DMS 273 (cell line): ENCODE data around the gene CBR3.

Source experiments
- DNase-seq: peaks from one replicate; lab custom pipeline; 2025; ENCODE audit not compliant: unreplicated experiment; lab: John Stamatoyannopoulos, UW

CBR3 gene

DNA sequence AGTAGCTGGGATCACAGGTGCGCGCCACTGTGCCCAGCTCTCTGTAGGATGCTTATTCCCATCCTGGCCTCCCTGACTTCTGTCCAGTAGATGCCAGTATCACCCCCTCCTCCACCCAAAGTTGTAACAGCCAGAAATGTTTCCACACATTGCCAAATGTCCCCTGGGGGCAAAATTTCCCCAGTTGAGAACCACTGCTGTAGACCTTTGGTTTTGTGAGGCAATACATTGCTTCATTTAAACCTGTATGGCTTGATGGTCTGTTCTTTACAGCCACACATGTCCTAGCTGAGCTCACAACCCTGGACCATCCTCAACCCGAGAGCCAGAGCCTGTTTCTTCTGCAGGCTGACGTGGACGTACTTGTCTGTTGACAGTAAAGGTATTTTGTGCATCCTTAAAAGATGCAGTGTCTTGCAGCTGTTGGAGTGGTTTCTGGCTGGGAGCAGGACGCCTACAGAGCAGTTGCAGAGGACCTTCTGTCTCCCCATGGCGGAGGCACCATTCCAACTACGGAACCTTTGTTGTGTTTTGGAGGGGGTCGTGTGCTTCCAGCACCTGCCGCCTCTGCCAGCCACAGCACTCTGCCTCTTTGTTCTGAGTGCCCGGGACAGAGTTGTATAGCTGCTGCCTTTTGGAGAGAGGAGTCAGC is 48.4 kb downstream of the CBR3 start:
- DNase-seq = no peak

DNA sequence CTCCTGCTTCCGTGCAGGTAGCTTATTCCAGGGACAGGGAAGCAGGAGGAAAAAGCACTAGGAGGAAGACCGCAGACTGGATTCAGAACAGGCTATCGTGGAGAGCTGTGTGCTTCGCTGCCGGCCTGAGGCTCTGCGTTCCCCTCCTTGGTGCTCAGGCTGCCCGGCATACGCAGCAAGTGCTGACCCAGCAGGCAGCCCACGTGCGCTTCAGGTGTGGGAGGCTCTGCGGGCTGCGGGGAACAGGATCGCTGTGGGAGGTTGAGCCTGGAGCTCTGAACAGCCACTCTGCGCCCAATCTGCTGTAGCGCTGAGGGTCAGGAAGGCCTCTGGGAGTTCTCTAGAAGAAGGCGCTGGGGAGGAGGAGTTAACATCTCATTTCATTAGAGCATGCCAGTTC is 49.7 kb downstream of the CBR3 start:
- no peak for DNase-seq

DNA sequence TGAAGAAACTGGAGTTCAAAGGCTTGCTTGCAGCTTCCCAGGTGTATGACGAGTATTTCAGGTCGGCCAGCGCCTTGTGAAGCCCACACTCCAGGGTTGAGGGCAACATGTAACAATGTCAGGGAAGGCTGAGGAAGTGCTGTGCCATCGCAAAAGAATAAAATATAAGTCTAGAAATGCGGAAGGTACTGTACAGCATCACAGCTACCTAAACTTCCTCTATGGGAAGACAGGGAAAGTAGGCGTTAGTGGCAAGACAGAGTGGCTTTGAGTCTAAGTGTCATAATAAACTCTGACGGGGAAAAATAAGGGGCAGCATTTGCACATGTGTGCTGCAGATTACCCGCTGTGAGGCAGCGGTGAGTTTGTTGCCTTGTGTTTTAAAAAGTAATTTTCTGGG is 50.6 kb downstream of the CBR3 start:
- DNase-seq = no peak

DNA sequence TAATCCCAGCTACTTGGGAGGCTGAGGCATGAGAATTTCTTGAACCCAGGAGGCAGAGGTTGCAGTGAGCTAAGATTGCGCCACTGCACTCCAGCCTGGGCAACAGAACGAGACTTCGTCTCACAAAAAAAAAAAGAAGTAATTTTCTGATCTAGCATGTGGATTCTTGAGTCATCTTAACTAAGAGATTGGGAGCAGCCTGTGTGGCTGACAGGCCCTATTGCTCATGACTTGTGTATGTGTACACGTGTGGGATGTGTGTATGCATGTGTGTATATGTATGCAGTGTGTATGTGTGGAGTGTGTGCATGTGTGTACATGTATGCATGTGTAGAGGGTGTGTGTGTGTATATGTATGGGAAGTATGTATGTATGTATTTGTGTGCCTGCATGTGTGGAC is 51.2 kb downstream of the CBR3 start:
- no peak for DNase-seq

DNA sequence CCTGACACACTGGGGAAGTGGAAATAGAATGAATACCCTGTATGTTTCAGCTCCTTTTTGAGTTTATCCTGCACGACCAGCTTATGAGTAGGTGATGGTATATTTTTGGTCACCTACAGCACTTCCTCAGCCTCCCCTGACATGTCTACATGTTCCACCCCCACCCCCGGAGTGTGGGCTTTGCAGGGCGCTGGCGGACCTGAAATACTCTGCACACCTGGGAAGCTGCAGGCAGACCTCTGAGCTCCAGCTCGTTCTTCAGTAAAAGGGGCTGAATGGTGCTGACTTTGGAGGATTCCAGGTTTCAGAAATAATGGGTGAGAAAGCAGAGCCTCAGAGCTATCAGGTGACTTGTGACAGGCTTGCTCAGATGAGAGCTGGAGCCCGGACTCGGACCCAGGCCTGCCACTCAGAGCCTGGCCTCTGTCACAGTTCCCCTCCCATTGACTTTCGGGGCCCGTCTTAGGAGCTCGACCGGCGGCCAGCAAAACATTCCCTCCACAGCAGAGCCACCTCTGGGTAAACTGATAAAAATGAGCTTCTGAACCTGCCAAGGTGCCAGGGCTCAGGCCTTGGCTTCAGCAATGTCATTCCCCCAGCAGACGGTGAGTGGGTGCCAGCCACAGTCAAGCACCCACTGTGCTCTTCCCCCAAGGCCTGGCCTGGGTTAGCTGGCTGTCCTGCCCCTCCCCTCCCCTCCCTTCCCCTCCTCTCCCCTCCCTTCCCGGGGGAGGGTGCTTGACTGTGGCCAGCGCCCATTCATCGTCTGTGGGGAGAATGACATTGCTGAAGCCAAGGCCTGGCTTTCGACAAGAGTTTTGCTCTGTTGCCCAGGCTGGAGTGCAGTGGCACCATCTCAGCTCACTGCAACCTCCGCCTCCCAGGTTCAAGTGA is 51.9 kb downstream of the CBR3 start:
- no peak for DNase-seq

DNA sequence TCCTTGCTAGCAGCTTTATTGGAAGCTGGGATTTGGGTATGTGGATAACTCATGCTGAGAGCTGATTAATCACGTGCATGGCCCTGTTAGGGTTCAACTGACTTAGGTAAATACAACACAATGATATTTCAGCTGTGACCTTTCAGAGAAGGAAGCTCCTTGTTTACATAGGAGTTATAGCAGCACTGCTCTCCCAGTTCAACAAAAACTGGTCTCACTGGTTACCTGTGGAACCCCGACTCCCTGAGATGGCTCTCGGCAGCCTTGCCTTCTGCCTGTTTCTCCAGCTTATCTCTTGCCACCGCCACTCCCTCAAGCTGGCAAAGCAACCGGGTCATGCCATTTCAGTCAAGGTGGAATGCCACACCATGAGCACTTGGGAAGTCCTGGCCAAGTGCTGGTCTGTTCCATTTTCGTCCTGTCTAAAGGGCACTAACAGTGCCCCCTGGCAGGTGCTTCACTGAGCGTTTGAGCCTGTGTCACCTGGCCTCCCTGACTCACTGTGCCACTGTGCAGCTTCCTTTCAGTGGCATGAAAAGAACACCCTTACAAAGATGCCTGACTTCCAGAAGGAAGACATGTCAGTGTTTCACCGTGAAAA is 53.3 kb downstream of the CBR3 start:
- DNase-seq = no peak

DNA sequence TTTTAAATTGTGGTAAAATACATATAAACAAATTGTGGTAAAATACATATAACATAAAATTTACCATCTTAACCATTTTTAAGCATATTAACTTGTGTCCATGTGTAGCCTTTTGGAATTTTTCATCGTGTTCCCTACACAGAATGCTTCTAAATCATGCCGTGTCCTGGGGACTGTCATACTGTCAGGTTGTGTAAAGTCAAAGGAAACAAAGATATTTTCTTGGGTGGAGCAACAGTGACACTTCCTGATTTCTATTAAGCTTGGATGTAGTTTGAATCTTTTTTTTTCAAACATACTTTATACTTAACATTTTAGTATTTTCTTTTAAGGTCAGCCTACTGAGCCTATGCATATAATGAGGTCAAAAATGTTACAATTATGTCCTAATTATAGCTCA is 54.1 kb downstream of the CBR3 start:
- no peak for DNase-seq

DNA sequence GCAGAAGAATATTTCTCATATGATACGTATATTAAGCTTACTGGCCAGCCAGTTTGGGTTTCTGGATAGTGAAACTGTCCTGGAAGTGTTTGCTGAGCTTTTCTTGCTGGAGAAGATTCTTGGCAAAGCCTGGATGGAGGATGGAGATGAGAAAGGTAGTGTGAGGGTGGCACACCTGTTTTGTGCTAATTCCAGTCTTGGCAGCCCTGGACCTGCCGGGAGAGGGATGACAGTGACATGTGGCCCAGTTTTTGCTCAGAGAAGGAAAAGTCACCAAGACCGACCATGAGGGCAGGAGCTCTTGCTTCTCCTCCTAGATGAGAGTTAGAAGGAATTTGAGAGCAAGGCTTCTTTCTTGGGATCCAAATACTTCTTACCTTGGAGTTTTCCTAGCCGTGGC is 55.9 kb downstream of the CBR3 start:
- DNase-seq = no peak

DNA sequence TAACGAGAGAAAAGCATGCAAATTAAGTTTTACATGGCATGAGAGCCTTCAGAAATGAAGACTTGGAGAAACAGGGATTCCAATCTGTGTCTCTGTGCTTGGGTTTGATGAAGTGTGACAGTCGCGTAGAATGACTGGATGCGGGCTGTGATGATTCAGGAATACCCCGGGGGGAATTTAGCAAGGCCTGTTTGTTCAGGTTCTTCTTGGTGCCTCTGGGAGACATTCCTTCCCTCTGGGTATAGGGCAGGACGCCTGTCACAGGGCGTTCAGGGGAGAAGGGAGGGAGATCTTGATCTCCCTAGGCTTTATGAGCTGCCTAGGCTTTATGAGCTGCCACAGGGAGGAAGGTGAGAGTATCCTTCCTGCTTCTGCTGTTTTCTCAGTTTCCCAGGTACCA is 58.3 kb downstream of the CBR3 start:
- DNase-seq = no peak

DNA sequence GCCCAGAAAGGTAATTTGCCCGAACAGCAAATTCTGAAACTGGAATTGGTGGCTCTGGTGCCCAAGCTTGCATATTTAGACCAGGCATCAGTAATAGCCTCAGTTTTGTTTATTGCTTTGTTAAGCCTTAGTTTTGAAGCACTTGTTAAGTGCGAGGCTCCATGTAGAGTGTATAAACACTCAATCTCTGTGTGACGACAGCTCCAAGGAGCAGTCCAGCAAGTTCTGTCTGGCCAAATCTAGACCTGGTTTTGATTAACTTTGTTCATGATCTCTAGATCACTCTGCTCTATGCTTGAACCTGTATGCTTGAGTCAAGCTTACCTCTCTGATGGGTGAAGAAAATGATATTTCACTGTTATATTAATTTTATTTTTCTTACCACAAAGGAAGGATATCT is 59.1 kb downstream of the CBR3 start:
- no peak for DNase-seq

DNA sequence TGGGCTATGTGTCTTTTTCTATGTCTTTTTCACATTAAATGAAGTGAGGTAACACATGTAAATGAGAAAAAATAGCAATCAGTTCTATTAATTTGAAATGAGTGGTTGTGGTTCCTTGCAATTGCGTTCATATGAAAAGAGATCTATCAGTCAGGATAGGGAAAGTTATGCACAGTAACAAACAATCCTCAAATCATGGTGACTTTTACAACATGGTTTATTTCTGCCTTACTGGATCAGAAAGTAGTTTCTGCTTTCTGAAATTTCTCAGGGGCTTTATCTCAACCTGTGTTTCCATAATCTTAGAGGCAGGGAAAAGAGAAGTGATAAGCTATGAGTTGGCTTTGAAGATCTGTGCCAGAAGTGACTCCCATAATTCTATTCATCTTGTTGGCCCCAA is 60.7 kb downstream of the CBR3 start:
- no peak for DNase-seq
